A673 (cell line): Measurements from ENCODE around the gene RIT2. TPM values are rescaled to one million over a fixed set of nuclear protein-coding genes. Genes with fewer than 3 reads are reported as not detected.

ENCODE experiments used
- BruUV-seq: library from RNA; stranded (reverse); fragments of 400-500 nt; replicated peaks from 2 replicates; lab custom pipeline; 2021; lab: Mats Ljungman, UMichigan
- CTCF ChIA-PET: fragments of 300-600 bp; sonication (Branson Sonifier 250); formaldehyde crosslinking; loops from one replicate; lab custom pipeline; 2022; ENCODE audit warnings: antibody characterized with exemption; lab: Charles Lee
- POLR2A ChIA-PET: fragments of 300-600 bp; sonication (Branson Sonifier 250); formaldehyde crosslinking; loops from one replicate; lab custom pipeline; 2022; ENCODE audit warnings: antibody characterized with exemption; ENCODE audit not compliant: low non-redundant PET; lab: Charles Lee
- DNase-seq: peaks from one replicate; pipeline ENCODE4 v3.0.0-alpha.2; 2015; ENCODE audit warnings: low spot score
- H3K27ac ChIP-seq: fragments of 200-600 bp; sonication (generic); 2 replicates; pipeline ENCODE4 v1.5.1; 2016; ENCODE audit warnings: mixed run types, low read depth, mild to moderate bottlenecking, mixed read lengths, antibody characterized with exemption, low read length; ENCODE audit not compliant: poor library complexity, severe bottlenecking
- H3K27me3 ChIP-seq: fragments of 200-600 bp; sonication (generic); replicated peaks from 2 replicates; pipeline ENCODE4 v1.6.1; 2017; ENCODE audit warnings: mixed run types, low read depth, mild to moderate bottlenecking, mixed read lengths, antibody characterized with exemption, low read length; ENCODE audit not compliant: insufficient read depth, poor library complexity
- H3K36me3 ChIP-seq: fragments of 200-600 bp; sonication (generic); 2 replicates; pipeline ENCODE4 v1.6.1; 2016; ENCODE audit warnings: mixed run types, mild to moderate bottlenecking, mixed read lengths, antibody characterized with exemption, low read length; ENCODE audit not compliant: insufficient read depth, poor library complexity, severe bottlenecking
- H3K4me1 ChIP-seq: fragments of 200-600 bp; sonication (generic); 2 replicates; pipeline ENCODE4 v1.6.1; 2017; ENCODE audit warnings: mixed run types, mild to moderate bottlenecking, mixed read lengths, antibody characterized with exemption, low read length; ENCODE audit not compliant: insufficient read depth, poor library complexity, severe bottlenecking
- H3K4me3 ChIP-seq: fragments of 200-600 bp; sonication (generic); 2 replicates; pipeline ENCODE4 v1.5.1; 2016; ENCODE audit warnings: low read depth, mixed run types, mild to moderate bottlenecking, mixed read lengths, low read length; ENCODE audit not compliant: poor library complexity, severe bottlenecking
- H3K9me3 ChIP-seq: fragments of 200-600 bp; sonication (generic); 2 replicates; pipeline ENCODE4 v1.6.1; 2016; ENCODE audit warnings: mixed run types, low read depth, mild to moderate bottlenecking, mixed read lengths, antibody characterized with exemption, low read length; ENCODE audit not compliant: poor library complexity, severe bottlenecking
- CTCF ChIP-seq: fragments of 300-800, 200-600 bp; sonication (generic); conservative IDR thresholded peaks from 2 replicates; pipeline ENCODE4 v1.5.1; 2017; ENCODE audit warnings: low read depth, mild to moderate bottlenecking, antibody characterized with exemption, low read length, moderate library complexity, mixed read lengths
- EZH2 ChIP-seq: fragments of 200-600 bp; sonication (generic); IDR thresholded peaks from 2 replicates; pipeline ENCODE4 v1.6.1; 2017; ENCODE audit warnings: borderline replicate concordance, low read depth, mild to moderate bottlenecking, mixed read lengths, antibody characterized with exemption, low read length; ENCODE audit not compliant: poor library complexity, severe bottlenecking
- intact Hi-C: fragments of 100-400 bp; cut with micrococcal nuclease; formaldehyde crosslinking; loops from one replicate; pipeline ENCODE4 v1.10.0; 2022; ENCODE audit not compliant: unreplicated experiment
- total RNA-seq: library from RNA; stranded (reverse); gene quantifications from 2 replicates; pipeline ENCODE4 v1.2.3, GENCODE V29; 2021

Gene RIT2
- total RNA-seq, 1 experiment from 2014 or later: not detected

DNA sequence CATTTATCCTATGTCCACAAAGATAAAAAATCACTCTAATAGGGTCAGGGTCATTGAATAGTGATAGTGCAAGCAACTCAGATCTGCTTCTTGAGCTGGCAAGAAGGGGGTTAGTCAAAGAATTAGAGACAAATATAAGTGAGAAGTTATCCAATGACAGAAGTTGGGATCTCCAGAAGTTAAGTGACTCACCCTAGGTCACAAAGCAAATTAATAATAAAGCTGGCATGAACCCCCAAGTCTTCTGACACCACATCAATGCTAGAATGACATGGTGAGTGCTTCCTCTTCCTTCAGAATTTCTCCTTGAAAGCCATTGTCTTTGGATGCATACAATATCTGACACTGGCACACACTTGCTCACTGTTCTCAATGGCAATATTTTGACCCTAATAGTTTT, 343.5 kb downstream of the RIT2 start:
- no TSS peak for BruUV-seq
- Histone ChIP-seq H3K27me3 (no peaks in the 10 kb centered on the region), H3K27ac (no peak overlapping the region), H3K9me3 (no peaks in the 10 kb centered on the region), H3K36me3 (no peaks in the 10 kb centered on the region), H3K4me3 (no peak overlapping the region), H3K4me1 (no peaks in the 10 kb centered on the region)
- intact Hi-C loops: no loop called here
- TF ChIP-seq CTCF (no peak), EZH2 (no peak)
- ChIA-PET POLR2A (no interaction called here), CTCF (no interaction called here)
- DNase-seq: no peak

GRCh38 chr18:42765302-42765701, 350.2 kb downstream of the RIT2 start:
- no peaks in the 10 kb centered on the region for H3K27me3 ChIP-seq
- ChIA-PET POLR2A (no interaction called here), CTCF (no interaction called here)
- no peak overlapping the region for H3K4me3 ChIP-seq
- TF ChIP-seq EZH2 (no peak), CTCF (no peak)
- no peak for DNase-seq
- no peak overlapping the region for H3K27ac ChIP-seq
- no TSS peak for BruUV-seq
- H3K9me3 ChIP-seq: no peaks in the 10 kb centered on the region
- H3K36me3 ChIP-seq: no peaks in the 10 kb centered on the region
- H3K4me1 ChIP-seq: no peaks in the 10 kb centered on the region
- intact Hi-C loops: no loop called here

GRCh38 chr18:42760290-42760689, 355.2 kb downstream of the RIT2 start:
- POLR2A ChIA-PET: no interaction called here
- no peak for TF ChIP-seq CTCF
- TF ChIP-seq EZH2: no peak
- Histone ChIP-seq H3K9me3 (no peaks in the 10 kb centered on the region), H3K36me3 (no peaks in the 10 kb centered on the region), H3K27me3 (no peaks in the 10 kb centered on the region), H3K4me1 (no peaks in the 10 kb centered on the region), H3K4me3 (no peak overlapping the region), H3K27ac (no peak overlapping the region)
- CTCF ChIA-PET: no interaction called here
- BruUV-seq: no TSS peak
- DNase-seq: no peak
- intact Hi-C loops: no loop called here
